GM21619 (cell line): ENCODE measurements around the gene CACNG7.

Experiments
- ATAC-seq: cut with Tn5 transposase; IDR thresholded peaks from one replicate; pipeline ENCODE4 v1.9.1; 2021; ENCODE audit not compliant: unreplicated experiment

Gene CACNG7

DNA sequence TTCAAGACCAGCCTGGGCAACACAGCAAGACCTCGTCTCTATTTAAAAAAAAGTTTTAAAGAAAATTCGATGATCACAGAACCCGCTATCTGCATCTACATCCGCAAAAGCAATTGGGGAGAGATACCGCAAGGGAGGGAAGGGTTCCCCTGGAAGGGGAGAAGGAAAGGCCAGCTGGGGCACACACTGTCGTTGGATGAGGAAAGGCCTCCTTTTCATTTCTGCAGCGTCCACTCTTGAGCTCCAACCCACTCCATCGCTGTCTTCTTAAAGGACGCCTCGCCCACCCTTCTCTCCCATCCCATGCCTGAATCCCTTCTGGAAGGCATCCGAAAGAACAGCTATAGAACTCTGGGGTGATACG, 30.3 kb upstream of the CACNG7 start:
- ATAC-seq, result no peak

DNA sequence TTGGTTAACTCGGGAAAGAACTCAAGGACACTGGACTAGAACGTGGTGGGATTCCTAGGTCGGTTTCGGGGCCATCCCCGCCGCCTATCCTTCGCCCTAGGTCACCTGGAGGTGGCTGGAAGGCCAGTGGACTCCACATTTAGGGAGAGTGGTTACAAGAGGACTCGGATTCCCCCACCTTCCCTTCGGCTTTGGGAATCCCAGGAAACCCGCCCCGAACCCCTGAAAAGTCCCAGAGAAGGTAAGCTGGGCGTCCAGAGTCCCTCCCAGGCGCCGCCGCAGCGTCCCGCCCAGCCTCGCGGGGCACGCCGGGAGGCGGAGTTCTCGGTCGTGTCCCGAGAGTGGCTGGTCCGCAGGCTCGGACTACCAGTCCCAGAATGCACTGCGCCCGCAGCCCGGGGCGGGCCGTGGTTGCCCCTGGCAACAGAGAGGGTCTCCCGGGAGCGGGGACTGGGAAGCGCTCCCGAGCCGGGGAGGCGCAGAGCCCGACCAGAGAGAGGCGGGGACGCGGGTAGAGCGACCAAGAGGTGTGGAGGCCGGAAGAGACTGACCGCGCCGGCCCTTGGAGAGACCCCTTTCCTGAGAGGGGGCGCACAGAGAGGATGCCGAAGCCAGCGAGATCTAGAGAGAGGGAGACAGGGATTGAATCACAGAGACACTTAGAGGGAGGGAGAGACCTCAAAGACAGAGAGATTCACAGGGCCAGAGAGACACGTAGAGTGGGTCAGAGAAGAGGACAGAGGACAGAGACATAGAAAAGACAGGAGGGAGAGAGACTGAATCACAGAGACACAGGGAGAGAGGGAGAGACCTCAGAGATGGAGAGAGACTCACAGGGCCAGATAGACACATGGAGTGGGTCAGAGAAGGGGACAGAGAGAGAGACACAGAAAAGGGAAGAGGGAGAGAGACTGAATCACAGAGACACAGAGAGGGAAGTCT, 29.7 kb upstream of the CACNG7 start:
- peak; percentile 76 for ATAC-seq

DNA sequence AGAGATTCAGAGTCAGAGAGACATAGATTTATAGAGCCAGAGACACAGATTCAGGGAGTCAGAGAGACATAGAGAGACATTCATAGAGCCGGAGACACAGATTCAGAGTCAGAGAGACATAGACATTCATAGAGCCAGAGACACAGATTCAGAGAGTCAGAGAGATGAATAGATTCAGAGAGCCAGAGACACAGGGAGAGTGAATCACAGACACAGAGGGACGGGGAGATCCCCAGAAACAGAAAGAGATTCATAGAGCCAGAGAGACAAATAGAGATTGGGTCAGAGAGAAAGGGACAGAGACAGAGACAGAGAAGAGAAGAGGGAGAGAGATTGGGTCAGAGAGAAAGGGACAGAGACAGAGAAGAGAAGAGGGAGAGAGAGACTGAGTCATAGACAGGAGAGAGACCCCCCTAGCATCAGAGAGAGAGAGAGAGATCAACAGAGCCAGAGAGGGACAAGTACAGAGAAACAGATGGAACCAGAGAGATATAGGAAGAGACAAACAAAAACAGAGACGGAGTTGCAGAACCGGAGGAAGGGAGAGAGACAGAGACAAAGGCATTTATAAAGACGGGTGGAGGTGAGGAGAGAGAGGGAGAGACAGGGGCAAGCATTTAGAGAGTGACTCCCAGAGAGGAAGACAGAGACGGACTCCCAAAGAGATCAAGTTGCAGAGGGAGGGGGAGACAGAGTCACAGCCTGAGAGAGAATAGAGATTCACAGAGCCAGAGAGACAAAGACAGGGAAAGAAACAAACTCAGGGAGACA, 28.2 kb upstream of the CACNG7 start:
- ATAC-seq, result no peak

DNA sequence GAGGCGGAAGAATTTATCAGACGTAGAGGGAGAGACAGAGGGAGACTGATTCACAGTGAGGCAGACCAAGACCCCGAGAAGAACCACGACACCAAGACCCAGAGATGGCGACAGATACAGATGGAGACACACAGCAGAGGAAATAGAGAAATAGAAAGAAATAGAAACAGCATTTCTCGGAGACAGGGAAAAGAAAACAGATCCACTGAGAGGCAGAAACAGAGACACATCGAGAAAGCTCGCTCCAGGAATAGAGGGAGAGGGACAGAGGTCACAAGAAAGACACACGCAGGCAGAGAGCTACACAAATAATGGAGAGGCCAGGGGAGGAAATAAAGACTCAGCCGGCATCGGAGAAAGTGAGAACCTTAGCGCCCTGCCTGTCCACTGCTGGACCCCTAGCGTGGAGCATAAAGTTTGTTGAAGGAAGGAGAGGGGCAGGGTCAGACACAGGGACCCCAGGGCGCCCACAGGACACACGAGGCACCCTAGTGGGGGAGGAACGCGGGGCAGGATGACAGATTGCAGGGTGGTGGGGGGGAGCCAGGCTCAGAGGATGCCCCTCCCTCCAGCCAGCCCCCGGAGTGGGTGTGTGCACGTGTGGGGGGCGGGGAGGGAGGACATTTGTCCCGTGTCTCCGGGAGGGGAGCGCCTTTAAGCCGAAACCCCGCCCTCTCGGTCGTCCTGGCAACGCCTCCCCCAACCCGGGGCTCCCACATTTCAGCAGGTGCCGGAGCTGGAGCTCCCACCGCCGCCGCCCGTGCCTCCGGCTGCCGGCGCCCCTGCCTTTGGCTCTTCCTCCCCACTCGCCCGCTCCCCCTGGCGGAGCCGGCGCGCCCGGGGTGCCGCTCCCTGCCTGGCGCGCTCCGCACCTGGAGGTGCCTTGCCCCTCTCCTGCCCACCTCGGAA, 27.3 kb upstream of the CACNG7 start, which contains the start of gene PRKCG:
TSS of gene PRKCG (plus strand) at position 716 of the 909 bp plus-strand sequence. CDS start 298 bp downstream, outside the sequence.
- ATAC-seq, result no peak

DNA sequence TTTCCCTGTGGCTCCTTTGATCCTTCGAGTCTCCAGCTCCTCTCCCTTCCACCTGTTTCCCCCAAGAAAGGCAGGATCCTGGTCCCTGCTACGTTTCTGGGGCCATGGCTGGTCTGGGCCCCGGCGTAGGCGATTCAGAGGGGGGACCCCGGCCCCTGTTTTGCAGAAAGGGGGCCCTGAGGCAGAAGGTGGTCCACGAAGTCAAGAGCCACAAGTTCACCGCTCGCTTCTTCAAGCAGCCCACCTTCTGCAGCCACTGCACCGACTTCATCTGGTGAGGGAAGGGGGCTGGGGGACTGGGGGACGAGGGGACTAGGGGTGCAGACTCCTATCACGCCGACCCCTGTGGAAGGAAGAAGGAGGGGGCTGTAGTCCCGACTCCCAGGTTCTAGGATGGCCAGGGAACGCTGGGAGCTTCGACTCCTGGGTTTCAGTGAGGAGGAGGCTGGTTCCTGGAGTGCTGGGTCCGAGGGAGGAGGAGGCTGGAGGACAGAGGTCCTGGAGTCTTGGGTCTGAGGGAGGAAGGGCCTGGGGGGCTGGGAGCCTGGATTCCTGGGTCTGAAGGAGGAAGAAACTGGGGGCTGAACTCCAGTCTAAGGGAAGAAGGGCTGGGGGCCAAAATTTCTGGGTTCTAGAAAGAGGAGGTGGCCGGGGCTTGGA, 26.6 kb upstream of the CACNG7 start:
- ATAC-seq, result no peak

DNA sequence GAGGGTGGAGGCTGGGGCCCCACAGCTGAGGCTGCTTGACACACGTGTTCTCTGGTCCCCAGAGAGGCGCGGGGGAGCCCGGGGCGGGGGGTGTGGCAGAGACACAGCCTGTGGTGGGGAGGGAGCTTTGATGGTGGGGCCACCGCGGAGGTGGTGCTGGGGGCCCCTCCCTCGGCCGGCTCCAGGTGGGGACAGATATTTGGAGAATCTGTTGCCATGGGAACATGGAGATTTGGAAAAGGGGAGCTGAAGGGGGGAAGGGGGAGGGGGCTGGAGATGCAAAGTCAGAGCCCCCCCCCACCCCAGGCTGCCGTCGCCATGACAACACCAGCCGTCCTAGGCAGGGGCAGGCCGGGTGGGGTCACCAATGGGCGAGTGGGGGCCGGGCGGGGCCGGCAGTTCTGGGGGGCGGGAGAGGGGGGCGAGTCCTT, 25.8 kb upstream of the CACNG7 start:
- ATAC-seq, result no peak

DNA sequence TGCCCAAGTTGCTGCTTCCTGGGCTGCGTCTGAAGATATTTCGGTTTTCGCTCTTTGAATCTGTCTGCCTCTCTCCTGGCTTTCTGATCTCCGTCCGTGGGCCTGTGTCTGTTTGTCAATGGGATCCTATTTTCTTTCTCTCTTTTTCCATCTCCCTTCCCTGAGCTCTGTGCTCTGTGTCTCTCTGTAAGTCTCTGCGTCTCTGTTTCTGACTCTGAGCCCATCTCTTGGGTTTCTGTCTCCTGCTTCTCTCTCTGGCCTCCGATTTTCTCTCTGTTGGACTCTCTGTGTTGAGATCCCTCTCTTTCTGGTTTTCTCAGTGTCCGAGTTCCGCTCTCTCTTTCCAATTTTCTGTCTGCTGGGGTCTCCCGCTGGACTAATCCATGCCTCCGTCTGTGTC, 25.3 kb upstream of the CACNG7 start:
- no peak for ATAC-seq

DNA sequence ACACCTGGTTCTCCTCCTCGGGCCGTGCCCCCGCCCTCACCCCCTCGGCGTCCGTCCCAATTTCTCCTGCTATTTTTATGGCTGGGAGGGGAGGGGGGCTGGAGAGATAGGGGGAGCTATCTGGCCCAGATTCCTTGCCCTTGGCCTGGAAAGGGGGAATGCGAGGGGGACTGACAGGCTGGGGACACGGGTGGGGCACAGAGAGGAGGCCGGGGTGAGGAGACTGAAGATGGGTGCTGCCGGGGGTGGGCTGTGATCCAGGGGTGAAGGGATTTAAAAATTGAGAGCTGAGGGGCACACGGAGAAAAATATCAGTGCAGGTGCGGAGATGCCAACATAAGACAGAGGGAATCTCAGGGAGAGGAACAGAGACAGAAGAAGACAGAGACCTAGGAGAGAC, 24.8 kb upstream of the CACNG7 start:
- ATAC-seq, result no peak

DNA sequence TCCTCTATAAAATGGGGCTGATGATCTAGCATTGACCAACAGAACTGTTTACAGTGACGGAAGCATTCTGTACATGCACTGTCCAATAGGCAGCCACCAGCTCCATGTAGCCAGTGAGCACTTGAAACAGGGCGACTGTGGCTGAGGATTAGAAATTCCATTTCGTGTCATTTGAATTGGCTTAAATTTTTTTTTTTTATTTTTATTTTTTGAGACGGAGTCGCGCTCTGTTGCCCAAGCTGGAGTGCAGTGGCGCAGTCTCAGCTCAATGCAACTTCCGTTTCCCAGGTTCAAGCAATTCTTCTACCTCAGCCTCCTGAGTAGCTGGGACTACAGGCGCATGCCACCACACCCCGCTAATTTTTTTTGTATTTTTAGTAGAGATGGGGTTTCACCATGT, 24.0 kb upstream of the CACNG7 start:
- ATAC-seq, result no peak

DNA sequence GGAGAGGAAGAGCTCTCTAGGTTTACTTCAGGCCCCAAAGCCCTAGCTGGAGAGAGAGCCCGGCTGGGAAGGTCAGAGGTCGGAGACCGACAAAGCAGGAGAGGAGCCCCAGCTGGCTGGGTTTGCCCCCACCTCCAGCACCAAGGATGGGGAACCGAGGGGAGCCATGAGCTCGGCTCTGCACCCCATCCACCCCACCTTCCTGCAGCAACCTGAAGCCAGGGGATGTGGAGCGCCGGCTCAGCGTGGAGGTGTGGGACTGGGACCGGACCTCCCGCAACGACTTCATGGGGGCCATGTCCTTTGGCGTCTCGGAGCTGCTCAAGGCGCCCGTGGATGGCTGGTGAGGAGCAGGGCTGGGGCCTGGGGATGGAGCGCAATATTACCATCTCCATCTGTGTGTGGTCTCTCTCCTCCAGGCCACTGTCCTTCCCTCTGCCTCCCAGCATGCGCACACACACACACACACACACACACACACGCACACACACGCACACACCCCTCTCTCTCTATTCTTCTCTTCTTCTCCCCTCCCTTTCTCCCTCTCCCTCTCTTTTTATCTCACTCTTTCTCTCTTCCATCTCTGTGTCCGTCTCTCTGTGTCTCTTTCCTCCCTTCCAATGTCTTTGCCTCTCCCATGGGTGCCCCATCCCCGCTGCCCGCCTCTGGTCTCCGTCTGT, 16.6 kb upstream of the CACNG7 start:
- ATAC-seq, result no peak

DNA sequence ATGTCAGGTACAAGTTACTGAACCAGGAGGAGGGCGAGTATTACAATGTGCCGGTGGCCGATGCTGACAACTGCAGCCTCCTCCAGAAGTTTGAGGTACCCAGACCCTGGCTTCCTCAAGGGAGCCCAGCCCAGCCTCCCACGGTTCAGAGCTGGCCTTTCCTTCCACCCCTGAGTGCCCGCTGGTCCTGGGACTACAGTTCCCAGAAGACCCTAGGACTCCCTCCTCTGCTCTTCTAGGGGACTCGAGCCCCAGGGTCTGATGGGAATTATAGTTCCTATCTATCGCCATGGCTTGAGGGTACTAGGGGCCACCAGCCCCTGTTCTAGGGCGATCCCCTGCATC, 16.1 kb upstream of the CACNG7 start:
- no peak for ATAC-seq

DNA sequence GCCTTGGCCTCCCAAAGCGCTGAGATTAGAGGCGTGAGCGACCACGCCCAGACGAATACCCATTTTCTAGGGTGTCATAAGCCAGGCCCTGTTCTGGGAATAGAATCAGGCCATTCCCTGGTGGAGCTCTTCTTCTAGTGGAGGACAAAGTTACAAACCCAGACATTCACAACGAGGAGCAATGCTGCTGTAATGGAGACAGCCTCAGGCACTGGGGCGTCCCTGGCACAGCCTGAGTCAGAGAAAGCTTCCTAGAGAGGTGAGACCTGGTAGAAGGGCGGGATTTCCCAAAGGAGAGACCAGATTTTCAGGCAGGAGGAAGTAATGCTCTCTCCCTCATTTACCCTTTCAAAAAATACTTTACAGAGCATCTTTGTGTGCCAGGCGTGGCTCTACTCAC, 14.4 kb upstream of the CACNG7 start:
- no peak for ATAC-seq

DNA sequence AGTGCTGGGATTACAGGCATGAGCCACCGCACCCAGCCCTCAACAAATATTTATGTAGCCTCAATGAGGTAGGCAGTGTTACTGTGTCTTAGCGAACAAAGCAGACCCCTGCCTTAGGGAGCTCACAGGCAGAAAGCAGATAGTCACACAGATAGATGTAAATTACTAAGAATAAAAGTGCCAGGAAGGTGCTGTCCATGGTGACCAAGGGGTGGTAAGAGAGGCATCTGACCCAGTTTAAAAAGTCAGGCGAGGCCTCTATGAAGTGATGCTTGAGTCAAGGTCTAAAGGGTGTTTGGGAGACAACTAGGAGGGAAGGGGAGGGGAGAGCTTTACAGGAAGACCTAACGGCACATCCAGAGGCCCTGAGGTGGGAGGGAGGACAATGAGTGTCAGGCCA, 12.4 kb upstream of the CACNG7 start:
- no peak for ATAC-seq

DNA sequence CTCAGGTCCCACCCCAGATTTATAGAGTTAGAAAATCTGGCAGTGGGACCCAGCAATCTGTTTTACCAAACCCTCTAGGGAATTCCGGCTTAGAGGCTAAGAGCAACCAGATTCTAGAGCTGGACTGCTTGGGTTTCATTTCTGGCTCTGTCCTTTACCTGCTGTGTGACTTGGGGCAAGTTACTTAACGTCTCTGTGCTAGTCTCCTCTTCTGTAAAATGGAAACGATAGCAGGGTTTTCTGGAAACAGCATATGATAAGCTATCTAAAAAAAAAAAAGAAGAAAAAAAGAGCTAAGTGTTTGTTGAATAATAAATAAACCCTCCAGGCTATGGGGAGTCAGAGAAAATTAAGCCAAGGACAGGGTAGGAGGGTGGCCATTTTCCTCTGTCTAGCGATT, 11.6 kb upstream of the CACNG7 start:
- ATAC-seq, result no peak

DNA sequence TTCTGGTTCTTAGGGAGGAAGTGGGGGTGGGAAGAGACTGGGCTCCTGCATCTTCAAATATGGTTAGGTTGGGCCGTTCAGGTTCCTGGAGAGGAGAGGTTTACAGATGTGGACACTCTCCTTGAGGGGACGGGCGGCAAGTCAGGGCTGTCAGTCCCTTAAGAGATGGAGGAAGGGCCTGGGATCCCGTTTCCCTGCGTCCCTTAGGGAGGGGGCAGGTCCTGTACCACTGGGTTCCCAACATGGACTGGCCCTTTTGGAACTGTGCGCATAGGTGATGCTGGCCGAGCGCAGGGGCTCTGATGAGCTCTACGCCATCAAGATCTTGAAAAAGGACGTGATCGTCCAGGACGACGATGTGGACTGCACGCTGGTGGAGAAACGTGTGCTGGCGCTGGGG, 10.9 kb upstream of the CACNG7 start:
- ATAC-seq, result no peak

DNA sequence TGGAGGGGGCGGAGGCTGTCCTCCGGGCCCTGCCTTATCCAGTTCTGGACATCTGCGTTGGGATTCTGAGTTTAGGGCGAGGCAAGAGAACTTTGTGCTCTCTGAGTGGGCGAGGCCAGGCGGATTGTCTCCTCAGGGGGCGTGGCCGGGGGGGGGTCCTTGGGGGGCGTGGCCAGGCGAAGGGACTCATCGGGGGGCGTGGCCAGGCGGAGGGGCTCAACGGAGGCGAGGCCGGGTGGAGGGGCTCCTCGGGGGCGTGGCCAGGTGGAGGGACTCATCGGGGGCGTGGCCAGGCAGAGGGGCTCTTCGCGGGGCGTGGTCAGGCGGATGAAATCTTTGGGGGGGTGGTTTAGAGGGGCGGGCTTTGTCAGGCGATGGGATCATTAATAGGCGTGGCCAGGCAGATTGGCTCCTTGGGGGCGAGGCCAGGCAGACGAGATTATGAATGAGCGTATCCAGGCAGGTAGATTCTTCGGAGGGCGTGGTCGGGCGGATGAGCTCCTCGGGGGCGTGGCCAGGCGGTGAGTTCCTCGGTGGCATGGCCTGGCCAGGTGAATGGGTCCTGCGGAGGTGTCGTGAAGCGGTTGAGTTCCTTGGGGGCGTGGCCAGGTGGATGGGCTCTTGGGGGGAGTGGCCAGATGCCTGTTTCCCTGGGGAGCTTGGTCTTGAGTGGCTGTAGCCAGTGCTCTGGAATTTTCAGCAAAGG, 10.3 kb upstream of the CACNG7 start:
- no peak for ATAC-seq

DNA sequence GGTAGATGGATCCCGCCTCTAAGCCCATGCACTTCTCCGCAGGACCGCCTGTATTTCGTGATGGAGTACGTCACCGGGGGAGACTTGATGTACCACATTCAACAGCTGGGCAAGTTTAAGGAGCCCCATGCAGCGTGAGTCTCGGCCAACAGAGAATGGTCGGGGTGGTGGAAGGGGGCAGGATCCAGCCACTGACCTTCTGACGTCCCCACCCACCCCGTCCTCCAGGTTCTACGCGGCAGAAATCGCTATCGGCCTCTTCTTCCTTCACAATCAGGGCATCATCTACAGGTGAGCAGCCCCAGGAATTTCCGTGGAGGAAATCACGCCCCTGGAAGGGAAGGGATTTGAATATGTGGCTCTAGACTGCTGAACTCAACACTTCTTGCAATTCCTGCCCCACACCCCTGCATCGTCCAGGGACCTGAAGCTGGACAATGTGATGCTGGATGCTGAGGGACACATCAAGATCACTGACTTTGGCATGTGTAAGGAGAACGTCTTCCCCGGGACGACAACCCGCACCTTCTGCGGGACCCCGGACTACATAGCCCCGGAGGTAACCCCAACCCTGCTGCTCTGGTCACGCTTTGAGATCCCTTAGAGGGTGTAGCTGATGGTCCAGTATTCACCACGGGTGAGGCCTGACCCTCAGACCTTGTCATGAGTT, 8.8 kb upstream of the CACNG7 start:
- no peak for ATAC-seq

DNA sequence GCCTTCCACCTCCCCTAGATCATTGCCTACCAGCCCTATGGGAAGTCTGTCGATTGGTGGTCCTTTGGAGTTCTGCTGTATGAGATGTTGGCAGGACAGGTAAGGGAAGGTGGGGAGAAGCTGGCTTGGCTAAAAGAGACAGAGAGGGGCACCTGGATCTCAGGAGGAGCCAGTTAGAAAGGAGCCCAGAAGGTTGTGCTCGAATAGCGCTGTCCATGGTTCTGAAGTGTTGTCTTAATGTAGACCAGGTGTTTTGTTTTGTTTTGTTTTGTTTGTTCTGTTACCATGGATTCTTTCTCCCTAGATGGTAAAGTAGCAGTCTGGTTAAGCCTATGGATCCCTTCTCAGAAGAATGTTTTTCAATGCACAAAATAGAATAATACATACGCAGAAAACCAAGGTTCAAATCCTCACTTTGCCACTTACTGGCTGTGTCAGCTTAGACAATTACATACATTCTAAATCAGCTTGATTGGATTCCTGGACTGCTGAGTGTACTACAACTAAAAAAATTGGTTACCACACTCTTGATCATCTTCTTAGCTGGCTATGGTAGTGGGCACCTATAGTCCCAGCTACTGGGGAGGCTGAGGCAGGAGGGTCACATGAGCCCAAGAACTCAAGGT, 5.9 kb upstream of the CACNG7 start:
- no peak for ATAC-seq

DNA sequence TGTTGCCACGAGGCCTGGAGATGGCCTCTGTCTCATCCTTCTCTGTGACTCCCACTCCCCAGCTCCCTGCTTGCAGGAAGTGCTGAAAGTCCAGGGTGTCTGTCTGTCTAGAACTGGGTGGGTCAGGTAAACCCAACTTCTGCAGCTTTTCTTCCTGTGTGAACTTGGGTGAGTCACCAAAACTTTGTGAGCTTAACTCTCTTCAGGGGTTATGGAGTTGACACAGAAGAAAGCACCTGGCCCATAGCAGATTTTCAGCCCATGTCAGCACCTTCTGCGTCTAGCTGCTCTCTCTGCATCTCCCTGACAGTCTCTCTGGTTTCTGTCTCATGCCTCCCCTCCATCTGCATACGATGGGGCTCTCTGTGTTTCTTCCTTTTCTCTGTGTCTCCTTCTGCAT, 4.2 kb upstream of the CACNG7 start:
- no peak for ATAC-seq
